Sigmoid colon (tissue), 4 donors: ENCODE results near the gene IGFBP7.

ENCODE experiments used
- CTCF ChIP-seq, 4 experiments: fragments of 450-650 bp in 3 of 4; fragments of 200-600 bp in 1 of 4; IDR thresholded peaks; one replicate each; pipeline ENCODE4 v1.5.1; 2016 to 2019; ENCODE audit warnings: antibody characterized with exemption in 4 of 4, mild to moderate bottlenecking in 3 of 4, moderate library complexity in 2 of 4
- EP300 ChIP-seq, 4 donors: sonication (generic); formaldehyde crosslinking; IDR thresholded peaks; one replicate each; pipeline ENCODE4 v1.6.1; 2017; ENCODE audit warnings: antibody characterized with exemption in 4 of 4
- POLR2AphosphoS5 ChIP-seq, 4 donors: sonication (generic); formaldehyde crosslinking; IDR thresholded peaks; one replicate each; pipeline ENCODE4 v1.6.1; 2017; ENCODE audit warnings: antibody characterized with exemption in 4 of 4

- no peak for TF ChIP-seq CTCF (IDR thresholded peaks at IDR 0.05)
- TF ChIP-seq EP300 (IDR thresholded peaks at IDR 0.05), result no peak
- no peak for TF ChIP-seq POLR2AphosphoS5 (IDR thresholded peaks at IDR 0.05)
Observed at GRCh38 chr4:57041020-57041419, 69.2 kb downstream of the IGFBP7 start.
